SW 1271 (cell line): ENCODE measurements around the gene HSD11B2.
A peak's percentile ranks its signal among the peaks of the same experiment; 100 is the strongest.

Source experiments
- DNase-seq, 2 experiments: peaks; one replicate each; lab custom pipeline; 2025; lab: John Stamatoyannopoulos, UW

The HSD11B2 gene

DNA sequence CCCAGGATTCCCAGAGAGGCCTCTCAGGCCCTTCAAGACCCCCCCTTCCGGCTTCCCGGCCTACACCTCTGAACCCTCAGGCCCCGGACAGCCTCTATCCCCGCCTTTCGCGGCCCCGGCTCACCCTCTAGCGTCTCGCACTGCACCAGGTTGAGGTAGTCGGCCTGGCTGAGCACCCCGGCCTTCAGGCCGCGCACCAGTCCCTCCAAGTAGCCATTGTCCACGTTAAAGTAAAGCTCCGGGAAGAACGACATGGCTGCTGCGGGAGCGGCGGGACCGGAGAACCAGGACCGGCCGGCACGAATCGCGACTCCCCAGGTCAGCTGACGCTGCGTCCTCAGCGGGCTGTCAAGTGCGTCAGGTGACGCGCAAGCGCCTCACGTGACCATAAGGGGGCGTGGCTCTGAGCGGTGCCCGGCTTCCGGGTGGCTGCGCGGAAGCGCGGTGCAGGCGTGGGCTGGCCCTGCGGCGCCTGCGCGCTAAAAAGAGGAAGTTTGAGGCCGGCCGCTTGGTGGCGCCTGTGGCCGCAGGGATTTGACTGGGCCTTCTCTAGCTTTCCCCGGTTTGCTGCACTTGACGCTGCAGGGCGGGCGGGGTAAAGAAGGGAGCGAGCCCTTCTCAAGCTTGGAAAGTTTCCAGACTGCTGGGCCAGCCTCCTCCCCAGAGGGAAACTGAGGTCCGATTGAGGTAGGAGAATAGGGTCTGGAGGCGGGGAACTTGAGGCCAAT lies 50.1 kb downstream of the HSD11B2 start, which contains the start of gene ATP6V0D1:
ATP6V0D1 (minus strand) TSS at position 325 of the 728 bp plus-strand sequence; CDS start at position 254, 71 bp downstream.
- DNase-seq: peak; percentile 79 to 94

DNA sequence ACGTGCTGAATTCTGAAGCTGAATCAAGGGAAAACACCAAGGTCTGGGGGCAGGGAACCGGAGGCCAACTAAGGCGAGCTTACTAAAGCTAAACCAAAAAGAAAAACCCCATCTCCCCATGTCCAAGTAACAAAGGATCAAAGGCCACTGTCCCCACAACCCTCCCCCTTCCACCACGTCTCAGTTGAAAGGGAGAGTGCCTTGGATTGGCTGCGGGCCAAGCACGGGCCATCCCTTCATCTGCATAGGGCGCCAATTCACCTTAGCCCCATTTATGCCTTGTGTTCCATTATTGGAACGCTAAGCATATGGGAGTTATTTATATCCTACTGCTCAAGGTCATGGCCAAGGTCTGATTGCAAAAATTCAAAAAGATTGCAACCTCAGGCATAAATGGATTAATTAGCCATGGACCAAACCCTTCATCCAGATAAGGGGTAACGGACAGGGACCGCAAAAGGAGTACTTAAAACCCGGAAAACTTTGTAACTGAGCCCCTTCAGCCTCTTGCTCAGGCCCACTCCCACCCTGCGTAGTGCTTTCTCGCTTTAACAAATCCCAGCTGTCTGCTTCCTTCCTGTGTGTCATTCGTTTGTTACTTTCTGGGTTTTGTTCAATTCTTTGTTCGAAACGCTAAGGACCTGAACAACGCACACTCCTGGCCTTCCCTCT lies 50.8 kb downstream of the HSD11B2 start:
- DNase-seq: no peak

DNA sequence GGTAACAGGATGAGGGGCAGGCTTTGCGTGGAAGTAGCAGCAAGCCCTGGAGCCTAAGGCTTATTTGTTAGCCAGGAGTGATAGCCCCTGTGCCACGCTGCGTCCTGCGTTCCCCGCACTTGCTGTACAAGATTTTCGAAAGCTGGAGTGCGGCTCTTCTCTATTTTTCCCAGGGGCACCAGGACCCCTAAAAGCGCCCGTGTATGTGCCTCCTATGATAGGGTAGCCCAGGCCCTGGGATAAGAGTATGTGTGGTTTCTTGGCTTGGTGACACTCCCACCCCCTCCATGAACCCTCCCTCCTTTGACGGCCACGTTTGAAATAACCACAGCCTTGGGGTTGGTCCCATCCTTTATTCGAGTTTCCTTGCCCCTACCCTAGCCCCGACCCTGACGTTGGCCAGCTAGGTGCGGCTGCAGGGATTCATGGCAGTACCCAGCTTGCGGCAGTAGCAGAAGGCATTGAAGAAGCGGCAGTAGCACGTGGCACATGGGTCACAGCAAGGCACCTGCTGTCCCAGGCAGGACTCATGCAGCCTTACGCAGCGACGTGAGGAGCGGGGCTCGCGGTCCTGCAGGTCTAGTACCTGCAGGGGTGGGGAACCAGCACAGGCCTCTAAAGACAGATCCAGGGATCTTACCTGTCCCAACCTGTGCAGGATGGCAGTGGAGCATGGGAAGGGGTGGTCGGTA lies 51.5 kb downstream of the HSD11B2 start:
- no peak for DNase-seq

DNA sequence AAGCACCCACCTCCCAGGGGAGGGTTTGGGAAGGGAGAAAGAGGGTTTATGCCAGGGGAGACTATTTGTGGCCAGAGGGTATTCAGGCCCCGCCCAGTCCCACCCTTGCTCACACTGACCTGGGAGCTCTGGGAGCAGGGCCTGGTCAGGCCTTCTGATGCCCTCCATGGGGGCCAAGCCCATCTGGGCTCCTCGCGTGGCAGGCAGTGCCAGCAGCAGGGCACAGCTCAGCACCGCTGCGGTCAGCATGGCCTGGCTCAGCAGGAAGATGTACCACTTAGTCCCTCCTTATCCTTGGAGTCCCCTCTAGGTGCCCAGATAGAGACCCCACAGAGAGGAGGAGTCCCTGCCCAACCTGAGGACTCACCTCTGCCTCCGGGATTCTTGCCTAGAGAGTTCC lies 52.2 kb downstream of the HSD11B2 start, which contains the start of gene AGRP:
AGRP (minus strand) TSS at position 398 of the 400 bp plus-strand sequence; CDS start at position 249, 149 bp downstream.
- no peak for DNase-seq

DNA sequence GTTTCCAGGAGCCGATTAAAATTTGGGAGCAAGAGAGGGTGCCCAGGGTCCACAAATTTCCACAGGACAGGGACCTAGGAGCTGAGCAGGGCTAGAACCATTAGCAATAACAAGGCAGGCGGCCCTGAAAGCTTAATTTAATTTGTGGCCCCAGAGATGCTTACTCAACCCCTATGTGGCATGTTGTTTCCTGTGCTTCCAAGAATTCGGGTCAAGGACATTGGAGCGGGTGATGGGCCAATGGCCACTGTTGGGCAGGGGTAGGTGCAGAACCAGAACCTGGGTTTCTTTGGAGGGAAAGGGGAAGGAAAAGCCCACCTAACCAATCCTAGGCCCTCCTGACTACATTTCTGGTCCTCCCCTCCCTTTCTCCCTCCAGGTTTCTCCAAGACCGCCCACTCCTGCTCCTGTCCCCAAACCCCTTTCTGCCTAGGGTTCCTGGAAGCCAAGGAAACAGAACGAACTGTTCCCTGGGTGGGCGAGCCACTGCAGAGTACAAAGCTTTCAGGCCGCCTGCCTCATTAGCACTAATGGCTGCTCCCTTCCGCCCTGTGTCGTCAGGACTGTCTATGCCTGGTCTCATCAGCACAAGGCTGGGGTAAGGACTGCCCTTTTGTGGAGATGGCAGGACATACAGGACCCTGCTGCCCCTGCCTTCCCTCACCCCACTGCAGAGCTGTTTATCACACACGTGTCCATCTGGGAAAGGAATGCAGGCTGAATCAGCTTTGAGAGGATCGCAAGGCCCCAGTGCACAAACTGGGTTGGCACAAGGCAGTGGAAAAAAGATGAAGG lies 53.0 kb downstream of the HSD11B2 start:
- no peak for DNase-seq

DNA sequence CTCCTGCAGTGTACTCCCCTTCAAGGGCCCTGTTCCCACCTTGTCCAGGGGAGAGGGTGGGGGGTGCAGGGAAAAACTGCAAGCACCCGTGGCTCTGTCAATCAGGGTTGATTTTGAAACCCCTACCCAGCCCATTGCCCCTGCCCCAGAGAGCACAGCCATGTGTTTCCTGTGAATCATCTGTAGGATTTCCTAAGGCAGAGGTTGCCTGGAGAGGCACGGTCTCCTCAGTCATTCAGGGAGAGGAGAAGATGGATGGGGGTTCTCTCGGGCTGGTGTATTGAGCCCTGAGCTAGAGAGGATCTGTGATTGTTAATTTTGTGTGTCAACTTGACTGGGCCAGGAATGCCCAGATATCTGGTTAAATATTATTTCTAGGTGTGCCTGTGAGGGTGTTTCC lies 55.9 kb downstream of the HSD11B2 start:
- no peak for DNase-seq
